Liver (tissue), 9 donors: ENCODE measurements around the gene SPTBN1. TPM values are rescaled to one million over a fixed set of nuclear protein-coding genes. Genes with fewer than 3 reads are reported as not detected.

Source experiments
- DNase-seq: peaks from one replicate; pipeline ENCODE4 v3.0.0-alpha.2; 2017; ENCODE audit warnings: low spot score
- H3K27ac ChIP-seq, 2 donors: one replicate each; pipeline ENCODE4 v1.7.0; 2013; ENCODE audit warnings: inconsistent platforms in 2 of 2, low read length in 2 of 2, control low read depth in 1 of 2, low read depth in 1 of 2, mild to moderate bottlenecking in 1 of 2
- H3K27me3 ChIP-seq, 4 donors: one replicate each; pipeline versions ENCODE4 v1.6.1 to v1.7.0; 2013; ENCODE audit warnings: low read length in 3 of 4, inconsistent platforms in 1 of 4, mild to moderate bottlenecking in 1 of 4, moderate library complexity in 1 of 4; ENCODE audit not compliant: control insufficient read depth in 4 of 4, insufficient read depth in 4 of 4
- H3K36me3 ChIP-seq, 4 donors: one replicate each; pipeline versions ENCODE4 v1.6.1 to v1.7.0; 2013; ENCODE audit warnings: low read length in 3 of 4, mild to moderate bottlenecking in 3 of 4, low read depth in 1 of 4, moderate library complexity in 1 of 4; ENCODE audit not compliant: control insufficient read depth in 4 of 4, insufficient read depth in 3 of 4
- H3K4me1 ChIP-seq, 4 donors: one replicate each; pipeline versions ENCODE4 v1.6.1 to v1.7.0; 2013; ENCODE audit warnings: low read length in 3 of 4, mild to moderate bottlenecking in 3 of 4, moderate library complexity in 1 of 4; ENCODE audit not compliant: control insufficient read depth in 4 of 4, insufficient read depth in 4 of 4
- H3K4me3 ChIP-seq, 3 donors: one replicate each; pipeline versions ENCODE4 v1.6.1 to v1.7.0; 2013; ENCODE audit warnings: low read length in 3 of 3, control low read depth in 1 of 3, low read depth in 1 of 3, mild to moderate bottlenecking in 1 of 3
- H3K9ac ChIP-seq, 2 donors: one replicate each; pipeline ENCODE4 v1.7.0; 2013; ENCODE audit warnings: low read length in 2 of 2, mild to moderate bottlenecking in 2 of 2, moderate library complexity in 2 of 2, control low read depth in 1 of 2, low read depth in 1 of 2
- H3K9me3 ChIP-seq, 4 donors: one replicate each; pipeline versions ENCODE4 v1.6.1 to v1.7.0; 2013; ENCODE audit warnings: low read length in 3 of 4; ENCODE audit not compliant: control insufficient read depth in 4 of 4
- FOXA1 ChIP-seq: IDR thresholded peaks from 2 replicates; pipeline ENCODE4 v1.6.1; 2016; ENCODE audit warnings: antibody characterized with exemption
- JUND ChIP-seq, 2 donors: IDR thresholded peaks; 2 replicates each; pipeline ENCODE4 v1.6.1; 2016; ENCODE audit warnings: antibody characterized with exemption in 2 of 2
- RXRA ChIP-seq, 2 donors: IDR thresholded peaks; 2 replicates each; pipeline ENCODE4 v1.6.1; 2017 to 2018; ENCODE audit warnings: antibody characterized with exemption in 2 of 2, mild to moderate bottlenecking in 1 of 2
- SP1 ChIP-seq: IDR thresholded peaks from 2 replicates; pipeline ENCODE4 v1.6.1; 2018; ENCODE audit warnings: antibody characterized with exemption, mild to moderate bottlenecking
- TAF1 ChIP-seq: conservative IDR thresholded peaks from 2 replicates; pipeline ENCODE4 v1.6.1; 2016; ENCODE audit warnings: antibody characterized with exemption, mild to moderate bottlenecking
- WGBS: extraction: QIAGEN DNeasy Blood & Tissue Kit; methylation state at CpG from one replicate; pipeline ENCODE4 v1.1.7; 2013; 5-methylcytosine and 5-hydroxymethylcytosine counted together
- polyA plus RNA-seq, 2 donors: library from polyadenylated mRNA; stranded (reverse) in 1 of 2; unstranded in 1 of 2; fragments of 200-250 nt in 1 of 2; fragments of >200 nt in 1 of 2; fragmentation: Nextera tagmentation in 1 of 2; extraction: Ambion mirVana in 1 of 2; gene quantifications; one replicate each; pipeline versions ENCODE4 v1.2.1 to v1.2.3, GENCODE V29; 2013 to 2015
- total RNA-seq, 2 donors: library from RNA; depleted of rRNA; stranded (reverse); fragments of >200 nt; gene quantifications; one replicate each; pipeline ENCODE4 v1.2.3, GENCODE V29; 2014
- TF ChIP-seq, protein P1 (sequence below): fragments of 150-350 bp; IDR thresholded peaks from 2 replicates; pipeline ENCODE4 v1.5.1; 2017; ENCODE audit warnings: improper control_type of control experiment, low read depth, low read length; ENCODE audit not compliant: missing input control
- TF ChIP-seq, protein P2 (sequence below): IDR thresholded peaks from 2 replicates; pipeline ENCODE4 v1.6.1; 2016; ENCODE audit warnings: antibody characterized with exemption
- TF ChIP-seq, protein P3 (sequence below): IDR thresholded peaks from 2 replicates; pipeline ENCODE4 v1.6.1; 2016; ENCODE audit warnings: antibody characterized with exemption
- donor health status: healthy.
- donor health status: healthy.
- donor health status: healthy.
- donor health status: healthy.
- donor health status: healthy.

Gene SPTBN1
- total and polyA plus RNA-seq, 4 donors = 44.8 to 191 (median 75.9) TPM

DNA sequence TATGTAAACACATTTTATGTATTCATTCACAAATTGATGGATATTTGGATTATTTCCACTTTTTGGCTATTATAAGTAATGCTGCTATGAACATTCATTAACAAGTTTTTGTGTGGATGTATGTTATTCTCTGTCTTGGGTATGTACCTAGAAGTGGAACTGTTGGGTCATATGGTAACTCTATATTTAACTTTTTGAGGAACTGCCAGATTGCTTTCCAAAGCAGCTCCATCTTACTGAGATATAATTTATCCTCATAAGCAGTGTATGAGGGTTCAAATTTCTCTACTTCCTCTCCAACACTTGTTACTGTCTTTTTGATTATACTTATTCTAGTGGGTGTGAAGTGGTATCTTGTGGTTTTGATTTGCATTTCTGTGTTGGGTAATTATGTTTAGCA is 260.2 kb downstream of the SPTBN1 start (continued):
- TF ChIP-seq, protein P1, sequence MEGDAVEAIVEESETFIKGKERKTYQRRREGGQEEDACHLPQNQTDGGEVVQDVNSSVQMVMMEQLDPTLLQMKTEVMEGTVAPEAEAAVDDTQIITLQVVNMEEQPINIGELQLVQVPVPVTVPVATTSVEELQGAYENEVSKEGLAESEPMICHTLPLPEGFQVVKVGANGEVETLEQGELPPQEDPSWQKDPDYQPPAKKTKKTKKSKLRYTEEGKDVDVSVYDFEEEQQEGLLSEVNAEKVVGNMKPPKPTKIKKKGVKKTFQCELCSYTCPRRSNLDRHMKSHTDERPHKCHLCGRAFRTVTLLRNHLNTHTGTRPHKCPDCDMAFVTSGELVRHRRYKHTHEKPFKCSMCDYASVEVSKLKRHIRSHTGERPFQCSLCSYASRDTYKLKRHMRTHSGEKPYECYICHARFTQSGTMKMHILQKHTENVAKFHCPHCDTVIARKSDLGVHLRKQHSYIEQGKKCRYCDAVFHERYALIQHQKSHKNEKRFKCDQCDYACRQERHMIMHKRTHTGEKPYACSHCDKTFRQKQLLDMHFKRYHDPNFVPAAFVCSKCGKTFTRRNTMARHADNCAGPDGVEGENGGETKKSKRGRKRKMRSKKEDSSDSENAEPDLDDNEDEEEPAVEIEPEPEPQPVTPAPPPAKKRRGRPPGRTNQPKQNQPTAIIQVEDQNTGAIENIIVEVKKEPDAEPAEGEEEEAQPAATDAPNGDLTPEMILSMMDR = no peak
- no peak for TF ChIP-seq JUND (IDR thresholded peaks at IDR 0.05)
- TF ChIP-seq, protein P2, sequence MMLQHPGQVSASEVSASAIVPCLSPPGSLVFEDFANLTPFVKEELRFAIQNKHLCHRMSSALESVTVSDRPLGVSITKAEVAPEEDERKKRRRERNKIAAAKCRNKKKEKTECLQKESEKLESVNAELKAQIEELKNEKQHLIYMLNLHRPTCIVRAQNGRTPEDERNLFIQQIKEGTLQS = no peak

DNA sequence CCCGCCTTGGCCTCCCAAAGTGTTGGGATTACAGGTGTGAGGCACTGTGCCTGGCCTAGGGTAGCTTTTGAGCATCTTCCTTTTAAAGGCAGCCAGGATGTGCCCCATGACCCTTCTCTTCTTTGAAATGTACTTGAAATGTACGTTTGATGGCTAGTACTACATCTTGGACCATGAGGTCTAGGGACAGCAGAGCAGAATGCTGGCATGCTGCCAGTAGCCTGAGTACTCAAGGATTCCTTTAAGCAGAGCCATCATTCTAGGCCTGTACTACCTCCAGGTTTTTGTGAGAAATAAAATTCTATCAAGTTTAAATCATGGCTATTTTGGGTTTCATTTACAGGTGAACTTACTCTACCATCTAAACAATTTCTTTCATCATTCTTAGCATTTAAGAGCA is 264.4 kb downstream of the SPTBN1 start:
- H3K27me3 ChIP-seq = no peaks in the 10 kb centered on the region
- DNase-seq = no peak
- no peak overlapping the region for H3K9ac ChIP-seq
- no peaks in the 10 kb centered on the region for H3K9me3 ChIP-seq
- WGBS = 74% methylated on average over 2 of the region's 2 CpGs
- H3K4me3 ChIP-seq = no peak overlapping the region
- peaks cover 6 to 16% (median 11%) of the 10 kb centered on the region in 4 donors for H3K4me1 ChIP-seq
- TF ChIP-seq SP1 = no peak
- no peak for TF ChIP-seq TAF1
- TF ChIP-seq, protein P3, sequence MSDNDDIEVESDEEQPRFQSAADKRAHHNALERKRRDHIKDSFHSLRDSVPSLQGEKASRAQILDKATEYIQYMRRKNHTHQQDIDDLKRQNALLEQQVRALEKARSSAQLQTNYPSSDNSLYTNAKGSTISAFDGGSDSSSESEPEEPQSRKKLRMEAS = no peak
- no peak for TF ChIP-seq FOXA1
- no peak for TF ChIP-seq RXRA (IDR thresholded peaks at IDR 0.05)
- H3K27ac ChIP-seq = no peak overlapping the region
- no peaks in the 10 kb centered on the region for H3K36me3 ChIP-seq

Other genes with a start within 250 kb of the SPTBN1 start
- under 1 TPM in 1 of 2 donors, not detected in 1; under 0.01 TPM for gene TSPYL6, start 200.1 kb upstream of the SPTBN1 start, total RNA-seq
- gene TSPYL6, start 200.1 kb upstream of the SPTBN1 start, polyA plus RNA-seq = under 1 TPM in 1 of 2 donors, not detected in 1; 0.04 TPM